ENCODE results near the gene IREB2. TPM values are rescaled to one million over a fixed set of nuclear protein-coding genes. Genes with fewer than 3 reads are reported as not detected.

The IREB2 gene
- total RNA-seq, 4 donors from 2014 or later: 17.2 to 35.3 (median 25.1) TPM

- peaks cover 0 to 37% (median 26%) of the 10 kb centered on the region in 3 donors for H3K4me1 ChIP-seq
Observed at GRCh38 chr15:78460737-78461136, 22.7 kb downstream of the IREB2 start.

GRCh38 chr15:78461171-78461888 is 23.3 kb downstream of the IREB2 start:
- no peaks in the 10 kb centered on the region for H3K27me3 ChIP-seq
- H3K36me3 ChIP-seq: peaks cover 0 to 45% (median 11%) of the 10 kb centered on the region in 3 donors
- intact Hi-C loops (cut with DNase I): no loop called here
- WGBS, 2 donors: 44 to 49% methylated on average over 3 of the region's 3 CpGs
- H3K4me1 ChIP-seq: peaks cover 0 to 31% (median 20%) of the 10 kb centered on the region in 3 donors
- TF ChIP-seq CTCF (IDR thresholded peaks at IDR 0.05): no peak
- TF ChIP-seq POLR2A (IDR thresholded peaks at IDR 0.05): no peak
- DNase-seq: no peak
- no peak overlapping the region for H3K27ac ChIP-seq
- no peaks in the 10 kb centered on the region for H3K9me3 ChIP-seq
- H3K4me3 ChIP-seq: no peak overlapping the region

More at GRCh38 chr15:78460737-78461136, 22.7 kb downstream of the IREB2 start:
- no peaks in the 10 kb centered on the region for H3K27me3 ChIP-seq
- 91% methylated on average over 4 of the region's 4 CpGs for WGBS, 2 donors
- no peak for DNase-seq
- peaks cover 0 to 39% (median 11%) of the 10 kb centered on the region in 3 donors for H3K36me3 ChIP-seq
- no peak for TF ChIP-seq POLR2A (IDR thresholded peaks at IDR 0.05)
- H3K9me3 ChIP-seq: no peaks in the 10 kb centered on the region
- intact Hi-C loops (cut with DNase I): no loop called here
- no peak overlapping the region for H3K27ac ChIP-seq
- no peak overlapping the region for H3K4me3 ChIP-seq

GRCh38 chr15:78469031-78469430 is 31.0 kb downstream of the IREB2 start:
- H3K4me3 ChIP-seq: no peak overlapping the region
- no peaks in the 10 kb centered on the region for H3K4me1 ChIP-seq
- intact Hi-C loops (cut with DNase I): no loop called here
- H3K27me3 ChIP-seq: no peaks in the 10 kb centered on the region
- no peak for DNase-seq
- no peaks in the 10 kb centered on the region for H3K9me3 ChIP-seq
- H3K27ac ChIP-seq: no peak overlapping the region
- no peak for TF ChIP-seq POLR2A (IDR thresholded peaks at IDR 0.05)
- WGBS, 2 donors: 36 to 94% methylated on average over 1 of the region's 1 CpG
- peaks cover 0 to 100% (median 27%) of the 10 kb centered on the region in 3 donors for H3K36me3 ChIP-seq

- 76 to 79% methylated on average over 5 of the region's 5 CpGs for WGBS, 2 donors
Observed at GRCh38 chr15:78477295-78477694, 39.3 kb downstream of the IREB2 start.

GRCh38 chr15:78479650-78480049 is 41.6 kb downstream of the IREB2 start:
- Histone ChIP-seq H3K27me3 (no peaks in the 10 kb centered on the region), H3K9me3 (no peaks in the 10 kb centered on the region), H3K36me3 (peaks cover 13 to 100% (median 21%) of the 10 kb centered on the region in 3 donors), H3K4me1 (no peaks in the 10 kb centered on the region), H3K27ac (no peak overlapping the region), H3K4me3 (no peak overlapping the region)
- 87 to 98% methylated on average over 3 of the region's 3 CpGs for WGBS, 2 donors
- TF ChIP-seq CTCF (IDR thresholded peaks at IDR 0.05): no peak
- intact Hi-C loops (cut with DNase I): no loop called here
- DNase-seq: no peak

More at GRCh38 chr15:78477295-78477694, 39.3 kb downstream of the IREB2 start:
- TF ChIP-seq POLR2A (IDR thresholded peaks at IDR 0.05) (no peak), CTCF (IDR thresholded peaks at IDR 0.05) (no peak)
- Histone ChIP-seq H3K4me1 (no peaks in the 10 kb centered on the region), H3K36me3 (peaks cover 10 to 100% (median 13%) of the 10 kb centered on the region in 3 donors), H3K27me3 (no peaks in the 10 kb centered on the region), H3K4me3 (no peak overlapping the region), H3K27ac (no peak overlapping the region), H3K9me3 (no peaks in the 10 kb centered on the region)
- intact Hi-C loops (cut with DNase I): no loop called here
- DNase-seq: no peak

- Histone ChIP-seq H3K4me1 (peaks cover 0 to 7% (median 4%) of the 10 kb centered on the region in 3 donors), H3K4me3 (no peak overlapping the region), H3K9me3 (no peaks in the 10 kb centered on the region), H3K27me3 (no peaks in the 10 kb centered on the region), H3K36me3 (peaks cover 6 to 100% (median 29%) of the 10 kb centered on the region in 3 donors), H3K27ac (no peak overlapping the region)
- TF ChIP-seq POLR2A (IDR thresholded peaks at IDR 0.05) (no peak), CTCF (IDR thresholded peaks at IDR 0.05) (no peak)
- 88 to 95% methylated on average over 7 of the region's 7 CpGs for WGBS, 2 donors
- no peak for DNase-seq
- intact Hi-C loops (cut with DNase I): no loop called here
Observed at GRCh38 chr15:78481917-78482316, 43.9 kb downstream of the IREB2 start.
